NCI-H524 treated with DMSO at 0.1 percent for 48 hours (cell line): ENCODE measurements around the gene MTSS2.
"Not testable (repeated sequence)": the region's sequence is repeated elsewhere in the genome, so short reads cannot be mapped to it uniquely, and the experiment has no call there.

Experiments
- DNase-seq: peaks from one replicate; lab custom pipeline; 2025; lab: John Stamatoyannopoulos, UW

Gene MTSS2

DNA sequence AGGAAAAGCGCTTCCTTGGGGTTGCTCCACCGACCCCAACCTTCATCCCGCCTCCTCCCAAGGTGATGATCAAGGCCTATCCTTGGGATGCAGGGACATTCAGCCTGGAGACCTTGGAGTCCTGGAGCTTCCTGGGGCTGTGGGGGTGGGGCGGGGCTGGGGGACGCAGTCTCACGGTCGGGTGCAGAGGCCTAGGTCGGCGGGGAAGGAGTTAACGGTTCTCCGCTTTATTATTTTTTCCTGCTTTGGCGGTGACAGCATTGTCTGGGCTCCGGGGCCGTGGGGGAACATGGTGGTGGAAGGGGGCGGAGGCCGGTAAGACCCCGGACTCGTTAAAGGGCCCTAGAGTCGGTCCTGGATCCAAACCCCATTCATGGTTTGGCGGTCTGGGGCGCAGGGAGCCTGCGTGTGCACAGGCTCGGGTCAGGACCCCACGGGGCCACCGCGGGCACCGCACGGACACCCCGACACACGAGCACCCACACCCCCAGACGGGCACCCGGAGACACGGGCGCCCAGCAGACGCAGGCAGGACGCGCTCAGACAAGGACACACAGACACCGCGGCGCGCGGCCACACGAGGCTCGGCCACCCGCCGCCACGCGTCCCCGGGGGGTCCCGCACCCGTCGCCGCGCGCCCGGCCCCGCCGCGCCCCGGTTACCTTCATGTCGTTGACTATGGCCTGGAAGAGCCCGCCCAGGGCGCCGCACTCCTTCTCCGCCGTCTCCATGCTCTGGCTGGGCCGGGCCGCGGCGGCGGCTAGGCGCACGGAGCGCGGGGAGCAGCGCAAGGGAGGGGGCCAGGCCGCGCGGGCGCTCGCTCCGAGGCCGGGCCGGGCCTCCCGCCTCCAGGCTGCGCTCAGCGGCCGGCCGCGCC is 554 bp downstream of the MTSS2 start:
- no peak for DNase-seq

- no peak for DNase-seq
Measured at GRCh38 chr16:70684146-70685060, 1.4 kb downstream of the MTSS2 start.

- DNase-seq = no peak
Measured at GRCh38 chr16:70683146-70683944, 2.5 kb downstream of the MTSS2 start.

DNA sequence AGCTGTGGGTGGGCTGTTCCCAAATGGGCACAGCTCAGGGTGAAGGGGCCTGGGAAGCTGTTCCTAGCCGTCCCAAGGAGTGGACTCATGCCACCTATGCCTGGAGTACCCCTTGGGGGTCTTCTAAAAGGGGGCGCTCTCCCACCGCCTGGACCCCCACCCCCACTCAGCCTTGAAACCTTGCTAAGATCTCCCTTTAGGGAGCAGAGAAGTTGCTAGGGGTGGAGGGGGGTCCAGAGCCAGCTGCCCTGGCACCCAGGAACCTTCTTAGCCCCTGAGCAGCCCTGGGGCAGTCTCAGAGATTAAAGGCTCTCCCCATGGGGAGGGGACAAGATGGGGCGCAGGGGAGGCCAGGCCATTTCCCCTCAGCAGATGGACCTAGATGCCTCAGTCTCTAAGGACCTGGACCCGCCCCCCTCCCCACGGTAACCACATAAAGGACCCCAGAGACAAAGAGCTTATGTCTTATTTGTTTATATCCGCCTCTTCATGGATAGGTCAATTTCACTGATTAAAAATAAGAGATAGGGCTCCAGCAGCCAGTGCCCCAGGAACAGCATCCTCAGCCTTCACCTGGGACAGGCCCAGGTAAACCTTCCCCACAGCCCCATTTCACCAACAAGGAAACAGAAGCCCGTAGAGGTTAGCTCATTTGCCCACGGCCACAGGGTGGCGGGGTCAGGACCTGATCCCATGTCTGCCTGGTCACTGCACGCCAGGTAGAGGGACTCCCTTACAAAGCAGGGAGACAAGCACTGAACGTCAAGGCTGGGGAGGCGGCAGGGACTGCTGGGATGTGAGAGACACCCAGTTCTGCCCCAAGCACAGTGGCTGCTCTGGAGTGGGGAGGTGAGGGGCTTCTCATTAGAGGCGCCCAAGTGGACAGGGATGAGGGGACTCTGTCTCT is 3.4 kb downstream of the MTSS2 start:
- no peak for DNase-seq

GRCh38 chr16:70681382-70682238 is 4.2 kb downstream of the MTSS2 start:
- DNase-seq = no peak

DNA sequence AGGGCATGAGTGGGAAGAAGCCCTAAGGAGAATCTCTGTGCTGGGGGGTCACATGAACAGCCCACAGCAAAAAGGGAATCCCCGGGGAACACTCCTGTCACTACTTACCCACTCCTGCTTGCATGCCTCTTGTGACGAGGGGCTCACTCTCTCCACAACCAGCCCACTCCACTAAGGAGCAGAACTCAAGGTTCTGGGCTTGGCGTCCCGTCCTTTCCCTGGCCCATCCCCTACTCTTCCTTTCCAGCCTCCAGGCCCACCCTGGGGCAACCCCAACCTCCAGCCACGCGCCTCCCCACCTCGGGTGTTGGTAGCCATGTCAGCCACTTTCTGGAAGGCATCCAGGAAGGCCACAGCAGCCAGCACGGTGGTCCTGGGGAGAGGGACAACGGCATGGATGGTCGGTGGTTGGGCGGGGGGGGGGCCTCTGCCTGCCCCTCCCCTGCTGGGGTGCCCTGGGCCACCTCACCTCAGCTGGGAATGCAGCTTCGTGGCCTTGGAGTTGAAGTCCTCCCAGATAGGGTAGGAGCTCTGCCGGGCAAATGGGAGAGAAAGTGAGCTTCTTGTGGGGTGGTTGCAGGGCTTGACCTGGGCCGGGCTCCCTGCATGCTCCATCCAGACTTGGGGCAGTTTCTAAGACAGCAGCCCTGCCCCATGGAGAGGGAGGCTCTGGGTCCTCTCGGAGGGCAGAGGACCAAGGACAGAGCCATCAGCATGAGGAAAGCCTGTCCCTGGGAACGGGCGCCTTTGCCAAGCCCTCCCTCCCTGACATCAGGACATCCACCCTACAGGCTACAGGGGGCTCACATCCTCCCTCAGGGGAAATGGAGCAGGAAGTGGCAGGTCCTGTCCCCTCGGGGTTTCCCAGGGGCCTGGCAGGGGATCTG is 5.1 kb downstream of the MTSS2 start:
- DNase-seq = no peak

DNA sequence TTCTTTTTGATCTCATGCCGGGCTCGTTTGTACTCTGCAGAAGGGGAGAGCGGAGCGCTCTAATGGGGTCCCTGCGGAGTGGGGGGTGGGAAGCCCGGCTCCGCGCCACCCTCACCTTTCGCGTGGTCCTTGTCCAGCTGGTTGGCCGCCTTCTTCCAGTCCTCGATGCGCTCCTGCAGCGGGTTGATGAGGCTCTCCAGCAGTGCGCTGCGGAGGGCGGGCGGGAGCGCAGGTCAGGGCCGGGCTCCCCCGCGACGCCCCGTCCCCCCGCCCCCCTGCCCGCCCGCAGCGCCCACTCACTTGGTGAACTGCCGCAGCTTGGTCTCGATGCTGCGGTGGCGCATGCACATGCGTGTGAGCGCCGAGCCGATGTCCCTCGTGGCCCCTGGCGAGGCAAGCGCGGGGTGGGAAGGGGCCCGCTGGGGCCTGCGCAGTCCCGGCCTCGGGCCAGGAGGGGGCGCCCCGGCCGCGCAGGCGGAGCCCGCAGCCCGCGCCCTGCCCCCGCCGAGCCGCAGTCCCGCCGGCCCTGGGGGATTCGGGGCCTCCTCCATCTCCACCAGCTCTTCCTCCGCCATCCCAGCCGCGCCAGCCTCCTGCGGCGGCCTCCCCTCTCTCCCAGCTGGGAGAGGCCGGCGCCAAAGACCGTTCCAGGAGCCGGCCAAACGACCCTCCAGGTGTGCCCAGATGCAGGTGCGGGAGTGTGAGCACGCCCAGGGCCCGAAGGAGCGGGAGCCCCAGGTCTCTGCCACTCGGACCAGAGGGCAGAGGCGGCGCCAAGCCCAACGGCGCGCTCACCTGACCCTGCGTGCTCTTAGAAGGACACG is 6.0 kb downstream of the MTSS2 start:
- no peak for DNase-seq

DNA sequence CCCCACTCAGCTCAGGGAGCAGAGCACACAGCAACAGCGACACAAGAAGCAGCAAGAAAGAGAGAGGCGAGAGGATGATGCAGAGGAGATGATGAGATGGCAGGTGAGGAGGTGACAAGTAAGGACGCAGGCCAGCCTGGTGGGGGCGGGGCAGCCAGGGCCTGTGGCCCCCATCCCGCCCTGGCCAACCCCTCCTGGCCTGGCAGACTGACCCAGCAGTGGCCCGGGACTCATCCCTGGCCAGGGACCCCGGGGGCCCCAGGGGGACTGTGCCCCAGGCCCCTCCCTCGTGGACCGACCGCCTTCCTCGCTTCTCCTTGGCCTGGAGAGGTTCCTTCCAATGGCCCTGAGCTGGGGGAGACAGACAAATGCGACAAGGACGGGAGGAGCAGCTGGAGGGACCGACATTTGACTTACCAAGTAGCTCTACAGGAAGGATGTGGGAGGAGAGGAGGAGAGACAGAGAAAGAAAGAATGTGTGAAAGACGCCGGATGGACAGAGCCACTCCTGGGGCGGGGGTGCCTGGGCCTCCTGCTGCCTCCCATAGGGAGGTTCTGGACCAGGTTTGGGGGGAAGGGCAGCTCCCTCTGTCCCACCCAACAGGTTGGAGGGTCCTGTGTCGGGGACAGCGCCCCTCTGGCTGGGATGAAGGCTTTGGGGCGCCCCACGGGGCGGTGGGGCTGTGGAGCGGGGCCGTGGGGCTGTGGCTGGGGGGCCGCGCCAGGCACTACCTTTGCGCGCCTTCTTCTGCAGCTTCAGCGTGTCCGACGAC is 6.8 kb downstream of the MTSS2 start:
- no peak for DNase-seq

DNA sequence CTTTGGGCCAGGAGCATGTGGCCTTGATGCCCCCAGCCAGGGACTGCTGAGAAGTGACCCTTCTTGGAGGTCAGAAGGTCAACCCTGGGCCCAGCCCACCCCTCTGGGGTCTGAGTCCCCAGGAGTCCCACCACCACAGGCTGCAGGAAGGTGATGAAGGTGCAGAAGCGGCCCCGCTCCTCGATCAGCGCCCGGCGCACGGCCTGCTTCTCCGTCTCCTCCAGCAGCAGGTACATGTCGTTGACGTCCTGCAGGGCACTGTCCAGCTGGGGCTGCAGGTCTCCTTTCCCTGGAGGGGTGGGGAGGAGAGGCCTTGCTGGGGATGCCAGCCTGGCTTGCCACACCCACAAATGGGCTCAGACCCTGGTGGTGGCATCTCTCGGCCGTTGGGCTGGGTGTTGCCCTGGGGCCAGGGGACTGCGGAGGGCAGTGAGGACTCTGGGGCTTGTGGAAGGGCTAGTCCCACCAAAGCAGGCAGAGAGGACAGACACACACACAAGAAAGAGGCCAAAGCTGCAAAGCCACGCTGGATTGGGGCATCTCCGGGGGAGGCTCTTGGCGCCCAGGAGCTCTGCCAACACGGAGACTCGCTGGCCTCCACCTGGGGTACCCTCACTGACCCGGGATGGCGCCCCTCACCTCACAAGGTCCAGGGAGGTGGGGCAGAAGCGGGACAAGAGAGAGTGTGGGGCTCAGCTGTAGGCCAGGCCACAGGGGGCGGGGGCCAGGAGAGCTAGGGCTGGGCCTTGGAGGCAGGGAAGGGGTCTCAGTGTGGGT is 7.5 kb downstream of the MTSS2 start:
- DNase-seq = no peak

- DNase-seq = no peak
Measured at GRCh38 chr16:70677499-70678120, 8.2 kb downstream of the MTSS2 start.

- no peak for DNase-seq
Measured at GRCh38 chr16:70676675-70677498, 9.0 kb downstream of the MTSS2 start.

- no peak for DNase-seq
Measured at GRCh38 chr16:70675851-70676513, 9.9 kb downstream of the MTSS2 start.

DNA sequence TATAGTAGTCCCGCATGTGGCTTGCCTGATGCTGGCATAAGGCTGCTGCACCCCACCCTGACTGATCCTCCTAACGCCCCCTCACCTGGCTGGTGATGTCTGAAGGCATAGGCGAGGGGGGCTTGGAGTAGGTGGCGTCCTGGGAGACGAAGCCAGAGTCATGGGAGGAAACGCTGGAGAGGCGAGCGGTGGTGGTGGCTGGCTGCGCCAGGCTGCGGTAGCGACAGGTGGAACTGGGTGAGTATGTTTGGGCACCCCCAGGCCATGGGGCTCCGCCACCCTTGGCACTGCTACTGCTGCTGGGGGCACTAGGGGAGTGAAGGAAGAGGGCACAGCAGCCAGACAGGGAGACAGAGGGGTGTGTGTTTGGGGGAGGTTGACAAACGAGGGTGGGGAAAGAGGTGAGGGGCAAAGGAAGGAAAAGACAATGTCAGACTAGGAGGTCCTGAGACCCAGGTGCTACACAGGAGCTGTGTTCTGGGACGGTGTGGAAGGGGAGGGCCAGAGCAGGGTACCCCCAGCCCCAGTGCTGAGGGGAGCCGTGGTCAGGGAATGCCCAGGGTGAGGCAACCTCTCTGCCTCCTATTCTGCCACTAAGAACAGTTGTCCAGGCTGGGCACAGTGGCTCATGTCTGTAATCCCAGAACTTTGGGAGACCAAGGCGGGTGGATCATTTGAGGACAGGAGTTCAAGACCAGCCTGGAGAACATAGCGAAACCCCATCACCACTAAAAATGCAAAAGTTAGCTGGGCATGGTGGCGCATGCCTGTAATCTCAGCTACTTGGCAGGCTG is 11.4 kb downstream of the MTSS2 start:
- DNase-seq = no peak

- DNase-seq = not testable (repeated sequence)
Measured at GRCh38 chr16:70670938-70671337, 14.9 kb downstream of the MTSS2 start.
